AG09309 (cell line): ENCODE measurements around the gene KIF20B.

Source experiments
- DNase-seq: peaks from one replicate; pipeline ENCODE4 v3.0.0-alpha.2; 2010; ENCODE audit warnings: low read depth
- H3K4me3 ChIP-seq: 2 replicates; pipeline ENCODE4 v1.5.1; 2011; ENCODE audit warnings: mild to moderate bottlenecking, low read depth, low read length, moderate library complexity; ENCODE audit not compliant: control insufficient read depth
- TF ChIP-seq, protein P1 (sequence below): IDR thresholded peaks from 2 replicates; pipeline ENCODE4 v1.5.1; 2011; ENCODE audit warnings: mild to moderate bottlenecking, low read depth, low read length, inconsistent platforms; ENCODE audit not compliant: insufficient read depth, control insufficient read depth; ENCODE audit errors: missing control alignments

The KIF20B gene

DNA sequence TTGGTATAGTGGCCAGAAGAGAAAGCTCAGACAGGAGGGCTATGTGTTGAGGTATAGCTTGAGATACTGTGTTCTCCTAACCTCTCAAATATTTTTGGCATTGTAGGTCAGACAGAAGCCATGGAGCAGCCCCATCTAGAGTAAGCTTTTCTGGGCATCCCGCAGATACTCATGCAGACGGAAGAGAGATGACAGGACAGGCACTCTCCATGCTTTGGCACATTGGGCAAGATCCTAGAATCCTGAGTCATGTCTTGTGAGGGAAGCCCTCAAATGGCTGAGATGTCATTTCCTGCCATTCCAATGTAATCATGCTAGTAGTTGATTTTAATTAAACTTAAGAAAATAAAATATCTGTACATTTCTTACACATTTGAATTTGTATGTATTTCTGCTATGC, 16.8 kb upstream of the KIF20B start:
- DNase-seq: no peak

DNA sequence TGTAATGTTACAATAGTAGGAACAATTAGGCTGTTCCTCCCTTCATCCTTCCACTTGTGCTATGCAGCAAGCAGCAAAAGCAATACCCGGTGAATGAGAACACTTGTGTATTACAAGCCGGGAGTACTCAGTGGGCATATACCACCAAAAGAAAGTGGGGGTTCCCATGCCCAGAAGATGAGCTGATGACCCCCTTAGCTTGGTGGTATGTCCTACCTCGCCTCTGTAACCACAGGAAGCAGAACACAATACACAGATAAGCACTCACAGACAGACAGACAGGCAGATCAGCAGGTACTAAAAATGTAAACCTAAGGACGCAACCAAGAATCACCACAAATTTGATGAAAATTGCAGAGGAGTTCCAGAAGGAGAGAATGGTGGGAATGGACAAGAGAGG, 15.5 kb upstream of the KIF20B start:
- TF ChIP-seq, protein P1, sequence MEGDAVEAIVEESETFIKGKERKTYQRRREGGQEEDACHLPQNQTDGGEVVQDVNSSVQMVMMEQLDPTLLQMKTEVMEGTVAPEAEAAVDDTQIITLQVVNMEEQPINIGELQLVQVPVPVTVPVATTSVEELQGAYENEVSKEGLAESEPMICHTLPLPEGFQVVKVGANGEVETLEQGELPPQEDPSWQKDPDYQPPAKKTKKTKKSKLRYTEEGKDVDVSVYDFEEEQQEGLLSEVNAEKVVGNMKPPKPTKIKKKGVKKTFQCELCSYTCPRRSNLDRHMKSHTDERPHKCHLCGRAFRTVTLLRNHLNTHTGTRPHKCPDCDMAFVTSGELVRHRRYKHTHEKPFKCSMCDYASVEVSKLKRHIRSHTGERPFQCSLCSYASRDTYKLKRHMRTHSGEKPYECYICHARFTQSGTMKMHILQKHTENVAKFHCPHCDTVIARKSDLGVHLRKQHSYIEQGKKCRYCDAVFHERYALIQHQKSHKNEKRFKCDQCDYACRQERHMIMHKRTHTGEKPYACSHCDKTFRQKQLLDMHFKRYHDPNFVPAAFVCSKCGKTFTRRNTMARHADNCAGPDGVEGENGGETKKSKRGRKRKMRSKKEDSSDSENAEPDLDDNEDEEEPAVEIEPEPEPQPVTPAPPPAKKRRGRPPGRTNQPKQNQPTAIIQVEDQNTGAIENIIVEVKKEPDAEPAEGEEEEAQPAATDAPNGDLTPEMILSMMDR: no peak
- H3K4me3 ChIP-seq: no peak overlapping the region
- DNase-seq: no peak

More for the DNA sequence above, 16.8 kb upstream of the KIF20B start:
- H3K4me3 ChIP-seq: no peak overlapping the region
- TF ChIP-seq, protein P1: no peak

DNA sequence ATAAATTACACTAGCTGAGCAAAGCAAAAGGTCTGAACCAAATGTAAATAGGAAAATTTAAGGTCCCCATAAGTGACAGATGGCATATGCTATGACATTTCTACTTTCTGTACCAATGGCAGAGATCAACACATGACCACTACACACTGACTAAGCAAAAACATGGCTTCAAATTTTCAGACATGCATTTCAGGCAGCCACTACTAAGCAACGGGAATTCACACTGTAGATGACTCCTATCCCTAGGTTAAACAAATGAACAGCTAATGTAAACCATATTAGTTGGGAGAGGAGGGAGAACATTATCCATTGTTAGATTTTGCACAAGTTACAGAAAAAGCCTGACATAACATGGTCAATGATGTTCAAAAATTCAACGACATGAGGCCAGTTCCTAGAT, 11.4 kb upstream of the KIF20B start:
- no peak overlapping the region for H3K4me3 ChIP-seq
- no peak for DNase-seq
- TF ChIP-seq, protein P1: no peak

DNA sequence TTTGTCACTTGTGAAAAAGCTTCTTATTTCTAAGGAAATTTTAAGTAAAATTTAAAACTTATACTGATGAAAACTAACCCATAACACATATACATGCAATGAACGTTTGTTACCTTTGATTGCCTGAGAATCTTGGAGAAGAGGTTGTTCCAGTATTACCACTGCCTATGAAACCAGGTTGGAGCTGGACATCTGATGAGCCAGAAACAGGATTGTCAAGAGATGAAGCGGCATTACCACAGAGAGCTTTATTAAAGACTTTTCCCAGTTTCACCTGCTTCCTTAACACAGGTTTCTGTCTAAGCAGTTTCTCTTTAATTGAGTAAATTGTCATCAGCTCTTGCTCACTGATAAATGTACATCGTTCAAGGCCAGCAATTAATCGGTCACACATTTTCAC, 9.0 kb upstream of the KIF20B start:
- no peak for DNase-seq
- TF ChIP-seq, protein P1: no peak
- no peak overlapping the region for H3K4me3 ChIP-seq

DNA sequence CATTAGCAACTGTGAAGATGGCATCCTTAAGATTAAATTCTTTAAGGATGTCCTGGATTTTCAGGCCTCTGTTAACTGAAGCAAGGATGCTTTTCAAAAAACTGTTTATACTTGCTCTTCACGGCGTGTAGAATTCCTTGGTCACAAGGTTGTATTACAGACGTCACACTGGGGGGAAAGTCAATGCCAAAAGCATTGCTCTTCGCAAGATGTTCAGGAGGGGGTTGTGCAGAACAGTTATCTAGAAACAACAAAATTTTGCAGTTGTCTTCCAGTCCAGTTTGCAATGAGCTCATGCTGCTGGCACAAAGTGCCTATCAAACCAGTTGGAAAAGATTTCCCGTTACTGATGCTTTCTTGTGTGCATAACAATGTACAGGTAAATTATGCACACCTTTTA, 8.2 kb upstream of the KIF20B start:
- no peak overlapping the region for H3K4me3 ChIP-seq
- DNase-seq: no peak
- TF ChIP-seq, protein P1: no peak

DNA sequence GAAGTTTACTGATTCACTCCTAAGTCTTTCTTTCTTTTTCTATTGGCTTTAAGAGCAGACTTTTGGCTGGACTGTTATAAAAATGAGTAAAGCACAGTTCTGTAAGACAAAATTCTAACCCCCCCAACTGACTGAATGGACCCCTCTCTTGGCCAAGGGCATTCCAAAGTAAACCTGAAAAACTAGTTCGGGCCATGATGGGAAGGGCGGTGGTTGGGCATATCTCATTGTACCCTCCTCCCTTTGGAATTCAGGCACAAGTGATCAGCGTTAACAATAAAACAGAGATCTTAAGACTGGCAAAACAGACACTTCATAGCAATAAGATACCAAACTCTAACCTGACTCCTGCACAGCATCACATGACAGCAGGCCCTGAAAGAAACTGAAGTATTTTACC, 6.1 kb upstream of the KIF20B start:
- H3K4me3 ChIP-seq: no peak overlapping the region
- no peak for DNase-seq
- TF ChIP-seq, protein P1: no peak

DNA sequence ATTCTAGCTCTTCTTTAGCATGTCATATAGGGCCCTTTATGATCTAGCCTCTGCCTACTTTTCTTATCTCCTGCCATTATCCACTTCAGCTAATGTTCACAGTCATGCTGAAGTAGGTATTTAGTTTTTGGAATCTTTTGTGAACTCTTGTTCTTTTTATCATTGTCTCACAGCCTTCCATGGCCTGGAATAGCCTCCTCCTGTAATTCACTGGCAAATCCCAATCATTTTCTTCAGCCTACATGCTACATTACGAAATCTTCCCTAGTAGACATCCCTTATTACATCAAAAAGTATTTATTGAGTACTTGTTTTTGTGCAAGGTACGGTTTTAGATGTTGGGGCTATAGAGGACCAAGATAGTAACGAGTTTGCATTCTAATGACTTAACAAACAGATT, 3.4 kb upstream of the KIF20B start:
- no peak for DNase-seq
- no peak overlapping the region for H3K4me3 ChIP-seq
- TF ChIP-seq, protein P1: no peak
